Fibroblast of pulmonary artery (primary cell): ENCODE results near the gene CAPN7.
A peak's percentile ranks its signal among the peaks of the same experiment; 100 is the strongest.

ENCODE experiments used
- DNase-seq: peaks from one replicate; pipeline ENCODE4 v3.0.0-alpha.2; 2010; ENCODE audit warnings: low read depth
- H3K4me3 ChIP-seq: replicated peaks from 2 replicates; pipeline ENCODE4 v1.5.1; 2011; ENCODE audit warnings: low read depth, mild to moderate bottlenecking, control low read depth, low read length, moderate library complexity
- TF ChIP-seq, protein P1 (sequence below): IDR thresholded peaks from 2 replicates; pipeline ENCODE4 v1.5.1; 2011; ENCODE audit warnings: mild to moderate bottlenecking, control low read depth, low read length, inconsistent platforms; ENCODE audit errors: missing control alignments

CAPN7 gene

DNA sequence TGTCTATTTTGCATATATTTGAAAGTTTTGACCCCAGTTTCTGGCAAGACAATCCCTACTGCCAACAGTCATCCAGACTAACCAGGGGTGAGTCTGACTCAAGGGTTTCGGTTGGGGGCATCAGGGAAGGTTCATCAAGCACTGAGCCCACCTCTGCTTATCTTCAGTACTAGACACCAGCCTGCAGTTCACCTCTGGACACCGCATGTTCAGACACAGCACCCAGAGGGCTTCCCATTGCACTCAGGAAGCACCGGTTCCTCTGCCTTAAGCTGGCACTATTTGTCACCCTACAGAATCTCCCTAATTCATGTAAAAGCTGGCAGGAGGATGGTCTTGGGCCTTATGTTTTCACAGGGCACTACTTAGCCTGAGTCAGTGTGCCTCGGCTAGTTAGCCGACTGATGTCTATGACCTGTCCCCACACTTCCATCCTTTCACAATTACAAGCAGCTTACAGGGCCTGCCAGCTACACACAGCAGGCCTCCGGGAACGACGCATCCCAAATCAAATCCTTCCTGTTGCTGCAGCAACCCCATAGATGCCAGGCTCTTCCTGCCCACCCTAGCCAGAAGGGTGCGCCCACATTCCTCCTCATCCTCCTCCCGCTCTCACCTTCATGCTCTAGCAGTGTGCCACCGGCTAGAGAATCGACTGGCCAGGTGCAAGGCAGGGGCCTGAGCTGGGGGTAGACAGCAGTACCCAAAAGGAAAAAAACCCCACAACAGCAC lies 73.8 kb downstream of the CAPN7 start:
- TF ChIP-seq, protein P1, sequence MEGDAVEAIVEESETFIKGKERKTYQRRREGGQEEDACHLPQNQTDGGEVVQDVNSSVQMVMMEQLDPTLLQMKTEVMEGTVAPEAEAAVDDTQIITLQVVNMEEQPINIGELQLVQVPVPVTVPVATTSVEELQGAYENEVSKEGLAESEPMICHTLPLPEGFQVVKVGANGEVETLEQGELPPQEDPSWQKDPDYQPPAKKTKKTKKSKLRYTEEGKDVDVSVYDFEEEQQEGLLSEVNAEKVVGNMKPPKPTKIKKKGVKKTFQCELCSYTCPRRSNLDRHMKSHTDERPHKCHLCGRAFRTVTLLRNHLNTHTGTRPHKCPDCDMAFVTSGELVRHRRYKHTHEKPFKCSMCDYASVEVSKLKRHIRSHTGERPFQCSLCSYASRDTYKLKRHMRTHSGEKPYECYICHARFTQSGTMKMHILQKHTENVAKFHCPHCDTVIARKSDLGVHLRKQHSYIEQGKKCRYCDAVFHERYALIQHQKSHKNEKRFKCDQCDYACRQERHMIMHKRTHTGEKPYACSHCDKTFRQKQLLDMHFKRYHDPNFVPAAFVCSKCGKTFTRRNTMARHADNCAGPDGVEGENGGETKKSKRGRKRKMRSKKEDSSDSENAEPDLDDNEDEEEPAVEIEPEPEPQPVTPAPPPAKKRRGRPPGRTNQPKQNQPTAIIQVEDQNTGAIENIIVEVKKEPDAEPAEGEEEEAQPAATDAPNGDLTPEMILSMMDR = no peak
- no peak overlapping the region for H3K4me3 ChIP-seq
- DNase-seq = no peak

DNA sequence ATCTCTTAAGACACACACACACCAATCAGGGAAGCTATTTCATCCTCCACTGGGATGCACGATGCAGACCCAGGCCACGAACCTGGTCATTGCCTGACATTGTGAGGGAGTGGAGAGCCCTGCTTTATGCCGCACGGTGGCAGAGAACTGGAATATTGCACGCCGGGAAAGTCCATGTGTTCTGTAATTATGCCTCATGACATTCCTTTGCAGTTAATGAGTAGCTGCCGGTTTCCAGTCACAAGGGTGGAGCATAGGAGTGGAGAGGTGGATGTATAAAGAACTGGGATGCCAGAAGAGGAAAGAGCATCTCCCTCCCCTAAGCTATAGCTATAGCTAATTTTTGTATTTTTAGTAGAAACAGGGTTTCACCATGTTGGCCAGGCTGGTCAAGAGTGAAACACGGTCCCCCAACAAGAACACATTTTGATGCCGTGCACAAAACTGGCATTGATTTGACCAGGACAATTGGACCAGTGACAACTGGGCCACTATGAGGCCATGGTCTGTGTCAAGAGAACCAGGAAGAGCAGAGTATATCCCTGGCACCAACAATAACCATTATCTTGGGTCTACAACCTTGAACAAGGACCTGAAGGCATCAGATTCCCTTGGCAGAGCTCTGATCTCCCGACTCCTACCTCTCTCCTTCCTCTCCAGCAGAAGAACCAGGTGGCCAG lies 74.9 kb downstream of the CAPN7 start:
- no peak for DNase-seq
- no peak overlapping the region for H3K4me3 ChIP-seq
- TF ChIP-seq, protein P1 = no peak

DNA sequence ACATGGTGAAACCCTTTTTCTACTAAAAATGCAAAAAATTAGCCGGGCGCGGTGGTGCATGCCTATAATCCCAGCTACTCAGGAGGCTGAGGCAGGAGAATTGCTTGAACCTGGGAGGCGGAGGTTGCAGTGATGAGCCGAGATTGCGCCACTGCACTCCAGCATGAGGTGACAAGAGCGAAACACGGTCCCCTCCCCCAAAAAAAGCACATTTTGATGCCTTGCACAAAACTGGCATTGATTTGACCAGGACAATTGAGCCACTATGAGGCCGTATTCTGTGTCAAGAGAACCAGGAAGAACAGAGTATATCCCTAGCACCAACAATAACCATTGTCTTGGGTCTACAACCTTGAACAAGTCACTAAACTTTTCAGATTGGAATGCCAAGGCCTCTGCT lies 75.8 kb downstream of the CAPN7 start:
- TF ChIP-seq, protein P1 = no peak
- no peak for DNase-seq
- H3K4me3 ChIP-seq = no peak overlapping the region

DNA sequence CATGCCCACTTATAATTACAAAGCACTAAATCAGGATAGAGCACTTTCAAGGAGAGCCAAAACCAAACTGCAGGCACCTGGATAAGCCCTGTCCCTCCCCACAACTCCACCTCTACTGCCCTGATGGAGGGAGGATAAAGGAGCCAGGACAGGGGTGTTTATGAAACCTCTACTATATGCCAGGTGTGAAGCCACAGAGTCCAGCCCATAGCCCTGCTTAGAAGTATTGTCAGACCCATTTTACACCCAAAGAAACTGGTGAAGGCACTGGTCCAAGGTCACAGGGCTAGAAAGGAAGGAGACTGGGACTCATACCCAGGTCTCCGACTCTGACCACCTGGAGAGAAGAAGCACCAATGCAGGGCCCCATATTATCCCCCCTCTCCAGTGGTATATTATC lies 77.7 kb downstream of the CAPN7 start:
- no peak overlapping the region for H3K4me3 ChIP-seq
- DNase-seq = no peak
- TF ChIP-seq, protein P1 = no peak

DNA sequence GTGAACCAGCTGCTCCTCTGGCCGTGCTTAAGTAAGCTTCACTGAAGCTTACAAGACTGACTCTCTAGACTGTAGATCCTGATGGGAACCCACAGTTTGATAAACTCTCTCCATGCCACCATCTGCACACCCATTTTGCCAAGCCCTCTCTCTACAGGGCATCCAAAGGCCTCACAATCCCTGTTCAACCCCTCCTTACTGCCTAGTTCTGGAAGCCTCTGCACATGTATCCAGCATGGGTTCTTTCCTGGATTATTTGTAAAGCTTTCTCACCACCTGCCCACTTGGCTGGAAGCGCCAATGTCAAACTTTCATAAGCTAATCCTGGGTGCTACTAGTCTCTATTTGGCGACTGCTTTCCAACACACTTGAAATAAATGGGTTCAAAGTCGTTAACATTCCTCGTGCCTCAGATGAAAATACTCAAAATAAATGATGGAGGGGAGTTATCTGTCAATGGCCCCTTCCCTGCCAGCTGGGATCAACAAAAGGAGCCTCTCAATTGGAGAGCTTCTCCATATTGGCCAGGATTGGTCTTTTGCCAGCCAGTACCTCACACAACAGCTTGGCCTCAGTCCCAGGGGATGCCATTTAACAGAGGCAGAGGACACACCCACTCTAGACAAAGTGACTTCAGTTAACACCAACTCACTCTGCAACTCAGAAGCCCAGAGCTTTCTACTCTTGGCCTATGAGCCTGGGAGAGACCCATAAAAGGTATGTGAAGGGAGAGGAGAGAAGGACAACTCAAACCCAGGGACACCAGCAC lies 78.3 kb downstream of the CAPN7 start:
- TF ChIP-seq, protein P1 = no peak
- no peak overlapping the region for H3K4me3 ChIP-seq
- DNase-seq = peak; percentile 40

DNA sequence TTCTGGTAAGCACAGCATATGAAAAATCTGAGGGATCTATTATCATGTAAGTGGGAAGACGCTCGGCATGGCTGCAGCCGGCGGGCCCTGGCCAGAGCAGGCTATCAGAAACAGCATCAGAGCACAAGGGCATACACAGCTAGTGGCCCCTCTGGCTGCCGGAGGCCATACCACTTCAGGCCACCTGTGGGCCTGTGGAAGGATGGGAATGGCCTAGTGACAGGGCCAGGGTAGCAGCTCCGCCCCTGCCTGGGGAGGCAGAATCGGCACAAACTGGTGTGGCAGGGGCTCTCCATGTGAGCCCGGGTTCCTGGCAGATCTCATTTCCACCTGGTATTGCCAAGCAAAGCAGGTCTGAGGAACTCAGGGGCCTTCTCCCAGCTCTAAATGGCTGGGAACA lies 80.0 kb downstream of the CAPN7 start:
- TF ChIP-seq, protein P1 = no peak
- DNase-seq = no peak
- H3K4me3 ChIP-seq = no peak overlapping the region
